ENCODE results near the gene SNX9.

SNX9 gene

GRCh38 chr6:157877149-157877548 is 54.1 kb downstream of the SNX9 start:
- no peak for TF ChIP-seq MAX (IDR thresholded peaks at IDR 0.05)

GRCh38 chr6:157877573-157878438 is 54.8 kb downstream of the SNX9 start:
- TF ChIP-seq FOXM1 (IDR thresholded peaks at IDR 0.05; ENCODE audit: borderline replicate concordance, low read depth): no peak
- TF ChIP-seq YY1 (IDR thresholded peaks at IDR 0.05; ENCODE audit: low read depth): no peak
- TF ChIP-seq NFIC (IDR thresholded peaks at IDR 0.05): no peak
- TF ChIP-seq, protein P1, sequence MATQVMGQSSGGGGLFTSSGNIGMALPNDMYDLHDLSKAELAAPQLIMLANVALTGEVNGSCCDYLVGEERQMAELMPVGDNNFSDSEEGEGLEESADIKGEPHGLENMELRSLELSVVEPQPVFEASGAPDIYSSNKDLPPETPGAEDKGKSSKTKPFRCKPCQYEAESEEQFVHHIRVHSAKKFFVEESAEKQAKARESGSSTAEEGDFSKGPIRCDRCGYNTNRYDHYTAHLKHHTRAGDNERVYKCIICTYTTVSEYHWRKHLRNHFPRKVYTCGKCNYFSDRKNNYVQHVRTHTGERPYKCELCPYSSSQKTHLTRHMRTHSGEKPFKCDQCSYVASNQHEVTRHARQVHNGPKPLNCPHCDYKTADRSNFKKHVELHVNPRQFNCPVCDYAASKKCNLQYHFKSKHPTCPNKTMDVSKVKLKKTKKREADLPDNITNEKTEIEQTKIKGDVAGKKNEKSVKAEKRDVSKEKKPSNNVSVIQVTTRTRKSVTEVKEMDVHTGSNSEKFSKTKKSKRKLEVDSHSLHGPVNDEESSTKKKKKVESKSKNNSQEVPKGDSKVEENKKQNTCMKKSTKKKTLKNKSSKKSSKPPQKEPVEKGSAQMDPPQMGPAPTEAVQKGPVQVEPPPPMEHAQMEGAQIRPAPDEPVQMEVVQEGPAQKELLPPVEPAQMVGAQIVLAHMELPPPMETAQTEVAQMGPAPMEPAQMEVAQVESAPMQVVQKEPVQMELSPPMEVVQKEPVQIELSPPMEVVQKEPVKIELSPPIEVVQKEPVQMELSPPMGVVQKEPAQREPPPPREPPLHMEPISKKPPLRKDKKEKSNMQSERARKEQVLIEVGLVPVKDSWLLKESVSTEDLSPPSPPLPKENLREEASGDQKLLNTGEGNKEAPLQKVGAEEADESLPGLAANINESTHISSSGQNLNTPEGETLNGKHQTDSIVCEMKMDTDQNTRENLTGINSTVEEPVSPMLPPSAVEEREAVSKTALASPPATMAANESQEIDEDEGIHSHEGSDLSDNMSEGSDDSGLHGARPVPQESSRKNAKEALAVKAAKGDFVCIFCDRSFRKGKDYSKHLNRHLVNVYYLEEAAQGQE (IDR thresholded peaks at IDR 0.05; ENCODE audit: low read depth): no peak
- no peak for TF ChIP-seq TCF12 (IDR thresholded peaks at IDR 0.05; ENCODE audit: low read depth)
- TF ChIP-seq CREB1 (IDR thresholded peaks at IDR 0.05; ENCODE audit: low read depth): no peak
- no peak for TF ChIP-seq USF1 (IDR thresholded peaks at IDR 0.05)
- no peak for TF ChIP-seq CEBPB (IDR thresholded peaks at IDR 0.05)
- TF ChIP-seq ZBTB7A (IDR thresholded peaks at IDR 0.05; ENCODE audit: low read depth): no peak
- no peak for TF ChIP-seq RAD21 (IDR thresholded peaks at IDR 0.05; ENCODE audit: low read depth)
- TF ChIP-seq EP300 (IDR thresholded peaks at IDR 0.05; ENCODE audit: borderline replicate concordance): no peak
- no peak for TF ChIP-seq MAX (IDR thresholded peaks at IDR 0.05)
- no peak for TF ChIP-seq EGR1 (IDR thresholded peaks at IDR 0.05)
- TF ChIP-seq TEAD4 (IDR thresholded peaks at IDR 0.05): no peak
- no peak for TF ChIP-seq TAF1 (IDR thresholded peaks at IDR 0.05; ENCODE audit: low read depth)

DNA sequence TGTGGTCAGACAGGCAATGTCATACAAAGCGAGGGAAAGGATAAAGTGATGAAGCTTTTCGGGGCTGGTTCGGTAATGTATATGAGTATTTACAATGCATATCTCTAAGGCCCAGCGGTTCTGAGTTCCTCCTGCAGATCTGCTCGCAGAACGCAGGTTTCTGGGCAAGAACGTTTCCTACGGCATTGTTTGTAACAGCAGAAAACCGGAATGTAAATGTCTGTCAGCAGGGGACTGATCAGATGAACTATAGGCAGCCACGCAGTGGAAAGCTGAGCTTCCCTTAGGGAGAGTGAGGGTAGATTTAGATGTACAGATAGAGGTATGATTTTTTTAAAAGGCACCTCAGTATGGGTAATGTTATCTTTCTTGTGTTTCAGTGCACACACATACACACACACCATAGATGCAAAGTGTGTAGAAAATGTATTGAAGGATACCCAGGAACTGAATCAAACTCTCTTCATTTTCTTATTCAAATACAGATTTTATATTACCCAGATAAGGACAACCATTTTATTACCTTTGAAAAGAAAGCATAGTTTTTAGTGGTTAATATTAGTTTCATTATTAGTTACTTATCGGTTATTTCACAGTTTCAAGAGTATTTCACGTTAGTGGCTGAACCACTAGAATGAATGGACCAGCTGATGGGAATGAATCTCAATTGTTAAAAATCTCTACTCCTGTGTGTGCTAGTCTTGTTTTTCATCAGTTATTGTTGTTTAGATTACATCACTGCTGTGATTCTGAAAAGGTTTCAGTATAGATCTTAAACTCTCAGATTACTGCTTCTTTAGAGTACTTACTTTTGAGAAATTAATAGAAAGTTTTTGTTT is 56.2 kb downstream of the SNX9 start:
- TF ChIP-seq TEAD4 (IDR thresholded peaks at IDR 0.05) (no peak), TAF1 (IDR thresholded peaks at IDR 0.05; ENCODE audit: low read depth) (no peak), EGR1 (IDR thresholded peaks at IDR 0.05) (no peak), CEBPB (IDR thresholded peaks at IDR 0.05) (no peak), EP300 (IDR thresholded peaks at IDR 0.05; ENCODE audit: borderline replicate concordance) (no peak), RAD21 (IDR thresholded peaks at IDR 0.05; ENCODE audit: low read depth) (no peak), FOXM1 (IDR thresholded peaks at IDR 0.05; ENCODE audit: borderline replicate concordance, low read depth) (no peak), YY1 (IDR thresholded peaks at IDR 0.05; ENCODE audit: low read depth) (no peak), ZBTB7A (IDR thresholded peaks at IDR 0.05; ENCODE audit: low read depth) (no peak), NFIC (IDR thresholded peaks at IDR 0.05) (no peak), CREB1 (IDR thresholded peaks at IDR 0.05; ENCODE audit: low read depth) (no peak), USF1 (IDR thresholded peaks at IDR 0.05) (no peak), TCF12 (IDR thresholded peaks at IDR 0.05; ENCODE audit: low read depth) (no peak), MAX (IDR thresholded peaks at IDR 0.05) (no peak)
- TF ChIP-seq, protein P1 (IDR thresholded peaks at IDR 0.05; ENCODE audit: low read depth): no peak

- TF ChIP-seq TEAD4 (IDR thresholded peaks at IDR 0.05) (no peak), NFIC (IDR thresholded peaks at IDR 0.05) (no peak), EGR1 (IDR thresholded peaks at IDR 0.05) (no peak), MAX (IDR thresholded peaks at IDR 0.05) (no peak), TAF1 (IDR thresholded peaks at IDR 0.05; ENCODE audit: low read depth) (no peak), EP300 (IDR thresholded peaks at IDR 0.05; ENCODE audit: borderline replicate concordance) (no peak), TCF12 (IDR thresholded peaks at IDR 0.05; ENCODE audit: low read depth) (no peak), ZBTB7A (IDR thresholded peaks at IDR 0.05; ENCODE audit: low read depth) (no peak), USF1 (IDR thresholded peaks at IDR 0.05) (no peak), RAD21 (IDR thresholded peaks at IDR 0.05; ENCODE audit: low read depth) (no peak), FOXM1 (IDR thresholded peaks at IDR 0.05; ENCODE audit: borderline replicate concordance, low read depth) (no peak), CEBPB (IDR thresholded peaks at IDR 0.05) (no peak), YY1 (IDR thresholded peaks at IDR 0.05; ENCODE audit: low read depth) (no peak), CREB1 (IDR thresholded peaks at IDR 0.05; ENCODE audit: low read depth) (no peak)
- TF ChIP-seq, protein P1 (IDR thresholded peaks at IDR 0.05; ENCODE audit: low read depth): no peak
These were observed 56.8 kb downstream of the SNX9 start for GRCh38 chr6:157879873-157880254.

Data from Ishikawa (cell line).